ENCODE results near the gene CTNND2.

DNA sequence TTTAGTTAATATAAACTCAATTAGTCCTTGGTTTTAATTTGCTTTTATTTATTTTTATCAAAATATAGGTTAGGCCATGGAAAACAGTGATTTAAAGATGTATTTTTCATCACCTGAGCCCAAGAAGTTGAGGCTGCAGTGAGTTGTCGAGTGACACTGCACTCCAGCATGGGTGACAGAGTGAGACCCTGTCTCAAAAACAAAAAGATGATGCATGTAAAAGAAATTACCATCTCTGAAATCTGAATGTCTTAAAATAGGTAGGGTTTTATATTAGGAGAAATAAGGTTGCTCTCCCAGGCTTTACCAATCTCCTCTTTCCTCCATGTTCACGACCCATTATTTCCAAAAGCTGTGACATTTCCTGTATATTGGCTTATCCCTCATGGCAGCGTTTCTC is 980.9 kb downstream of the CTNND2 start:
- TF ChIP-seq, protein P1, sequence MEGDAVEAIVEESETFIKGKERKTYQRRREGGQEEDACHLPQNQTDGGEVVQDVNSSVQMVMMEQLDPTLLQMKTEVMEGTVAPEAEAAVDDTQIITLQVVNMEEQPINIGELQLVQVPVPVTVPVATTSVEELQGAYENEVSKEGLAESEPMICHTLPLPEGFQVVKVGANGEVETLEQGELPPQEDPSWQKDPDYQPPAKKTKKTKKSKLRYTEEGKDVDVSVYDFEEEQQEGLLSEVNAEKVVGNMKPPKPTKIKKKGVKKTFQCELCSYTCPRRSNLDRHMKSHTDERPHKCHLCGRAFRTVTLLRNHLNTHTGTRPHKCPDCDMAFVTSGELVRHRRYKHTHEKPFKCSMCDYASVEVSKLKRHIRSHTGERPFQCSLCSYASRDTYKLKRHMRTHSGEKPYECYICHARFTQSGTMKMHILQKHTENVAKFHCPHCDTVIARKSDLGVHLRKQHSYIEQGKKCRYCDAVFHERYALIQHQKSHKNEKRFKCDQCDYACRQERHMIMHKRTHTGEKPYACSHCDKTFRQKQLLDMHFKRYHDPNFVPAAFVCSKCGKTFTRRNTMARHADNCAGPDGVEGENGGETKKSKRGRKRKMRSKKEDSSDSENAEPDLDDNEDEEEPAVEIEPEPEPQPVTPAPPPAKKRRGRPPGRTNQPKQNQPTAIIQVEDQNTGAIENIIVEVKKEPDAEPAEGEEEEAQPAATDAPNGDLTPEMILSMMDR (conservative IDR thresholded peaks at IDR 0.05; ENCODE audit: low read depth, low read length): no peak
- no peak for TF ChIP-seq EZH2 (IDR thresholded peaks at IDR 0.05; ENCODE audit: borderline replicate concordance, low read depth, low read length, poor library complexity, severe bottlenecking)

All from A673 (cell line).